ENCODE measurements around the gene PCSK6. TPM values are rescaled to one million over a fixed set of nuclear protein-coding genes. Genes with fewer than 3 reads are reported as not detected.

The PCSK6 gene
- total RNA-seq, 1 experiment from 2014 or later: 26.3 TPM

DNA sequence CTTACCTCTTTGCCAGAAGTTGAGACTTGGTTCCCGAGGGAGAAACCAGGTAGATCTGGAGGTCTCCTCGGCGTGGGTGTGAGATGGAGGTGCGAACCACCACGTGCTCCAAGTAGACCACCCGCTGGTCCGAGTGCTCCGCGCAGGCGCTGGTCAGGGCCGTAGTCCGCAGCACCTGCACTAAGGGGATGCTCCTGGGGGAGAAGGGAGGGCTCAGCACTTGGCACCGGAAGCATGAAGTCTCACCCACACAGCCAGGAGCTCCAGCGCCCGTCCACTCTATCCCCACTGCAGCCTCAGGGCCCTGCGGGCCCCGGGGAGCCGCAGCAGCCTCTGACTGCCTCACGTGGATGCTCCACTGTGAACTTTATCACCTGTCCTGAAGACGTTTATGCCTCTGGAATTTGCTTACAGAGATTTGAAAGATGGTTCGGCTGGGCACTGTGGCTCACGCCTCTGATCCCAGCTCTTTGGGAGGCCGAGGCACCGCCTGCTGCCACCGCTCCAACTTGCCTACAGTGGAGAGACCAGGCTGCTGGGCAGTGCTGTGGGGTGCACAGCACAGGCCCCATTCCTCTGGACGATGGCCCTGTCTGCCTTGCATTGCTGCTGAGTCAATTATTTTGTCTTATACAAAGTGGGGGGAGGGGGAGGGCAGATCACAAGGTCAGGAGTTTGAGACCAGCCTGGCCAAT lies 119.0 kb downstream of the PCSK6 start:
- no peak for DNase-seq
- no peaks in the 10 kb centered on the region for H3K27me3 ChIP-seq (ENCODE audit: insufficient read depth, low read depth)
- BruUV-seq (replicated peaks): no TSS peak
- H3K79me2 ChIP-seq (ENCODE audit: low read depth): no peaks in the 10 kb centered on the region
- no peak overlapping the region for H3K4me2 ChIP-seq
- H3K36me3 ChIP-seq (ENCODE audit: low read depth): no peaks in the 10 kb centered on the region
- CTCF ChIA-PET: no interaction called here
- no peak overlapping the region for H2AFZ ChIP-seq
- no peaks in the 10 kb centered on the region for H3F3A ChIP-seq (ENCODE audit: insufficient read depth, low read depth)
- intact Hi-C loops (cut with micrococcal nuclease; ENCODE audit: unreplicated experiment): no loop called here
- H3K9me2 ChIP-seq (ENCODE audit: insufficient read depth): no peaks in the 10 kb centered on the region
- no peak for TF ChIP-seq EZH2 (IDR thresholded peaks at IDR 0.05; ENCODE audit: low read depth)
- TF ChIP-seq, protein P1, sequence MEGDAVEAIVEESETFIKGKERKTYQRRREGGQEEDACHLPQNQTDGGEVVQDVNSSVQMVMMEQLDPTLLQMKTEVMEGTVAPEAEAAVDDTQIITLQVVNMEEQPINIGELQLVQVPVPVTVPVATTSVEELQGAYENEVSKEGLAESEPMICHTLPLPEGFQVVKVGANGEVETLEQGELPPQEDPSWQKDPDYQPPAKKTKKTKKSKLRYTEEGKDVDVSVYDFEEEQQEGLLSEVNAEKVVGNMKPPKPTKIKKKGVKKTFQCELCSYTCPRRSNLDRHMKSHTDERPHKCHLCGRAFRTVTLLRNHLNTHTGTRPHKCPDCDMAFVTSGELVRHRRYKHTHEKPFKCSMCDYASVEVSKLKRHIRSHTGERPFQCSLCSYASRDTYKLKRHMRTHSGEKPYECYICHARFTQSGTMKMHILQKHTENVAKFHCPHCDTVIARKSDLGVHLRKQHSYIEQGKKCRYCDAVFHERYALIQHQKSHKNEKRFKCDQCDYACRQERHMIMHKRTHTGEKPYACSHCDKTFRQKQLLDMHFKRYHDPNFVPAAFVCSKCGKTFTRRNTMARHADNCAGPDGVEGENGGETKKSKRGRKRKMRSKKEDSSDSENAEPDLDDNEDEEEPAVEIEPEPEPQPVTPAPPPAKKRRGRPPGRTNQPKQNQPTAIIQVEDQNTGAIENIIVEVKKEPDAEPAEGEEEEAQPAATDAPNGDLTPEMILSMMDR (conservative IDR thresholded peaks at IDR 0.05): no peak
- POLR2A ChIA-PET (ENCODE audit: unreplicated experiment): no interaction called here
- H4K20me1 ChIP-seq (ENCODE audit: insufficient read depth): no peaks in the 10 kb centered on the region; the same call in 1 of the 2 replicates
- H3K27ac ChIP-seq: no peak overlapping the region
- H3K9me3 ChIP-seq (ENCODE audit: insufficient read depth, low read depth): no peaks in the 10 kb centered on the region
- H3K4me1 ChIP-seq (replicated peaks; ENCODE audit: insufficient read depth): no peaks in the 10 kb centered on the region
- H3K4me3 ChIP-seq: no peak overlapping the region

DNA sequence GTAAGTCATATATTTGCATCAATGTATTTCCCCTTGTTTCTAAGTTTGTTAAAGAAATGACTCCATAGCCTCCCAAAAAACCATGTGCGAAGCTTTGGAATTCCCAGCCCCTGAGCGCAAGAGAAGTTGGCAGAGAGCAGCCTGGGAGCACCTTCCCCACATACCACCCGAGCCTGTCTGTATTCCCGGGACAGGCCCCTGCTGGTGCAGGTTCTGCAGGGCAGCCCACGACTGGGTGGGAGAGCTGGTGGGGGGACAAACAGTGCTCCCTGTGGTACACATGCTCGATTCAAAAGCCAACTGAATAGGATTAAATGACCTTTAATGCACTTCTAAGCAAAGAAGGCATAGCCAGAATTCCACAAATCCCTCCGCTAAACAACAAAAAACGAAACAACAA lies 119.8 kb downstream of the PCSK6 start:
- H4K20me1 ChIP-seq (ENCODE audit: insufficient read depth): no peaks in the 10 kb centered on the region; the same call in 1 of the 2 replicates
- no peaks in the 10 kb centered on the region for H3K27me3 ChIP-seq (ENCODE audit: insufficient read depth, low read depth)
- H3K36me3 ChIP-seq (ENCODE audit: low read depth): peaks cover under 1% of the 10 kb centered on the region; the same call in 1 of the 2 replicates
- H3K4me1 ChIP-seq (replicated peaks; ENCODE audit: insufficient read depth): no peaks in the 10 kb centered on the region
- H3K79me2 ChIP-seq (ENCODE audit: low read depth): no peaks in the 10 kb centered on the region
- H2AFZ ChIP-seq: no peak overlapping the region
- CTCF ChIA-PET: no interaction called here
- no peak for TF ChIP-seq EZH2 (IDR thresholded peaks at IDR 0.05; ENCODE audit: low read depth)
- TF ChIP-seq, protein P1 (conservative IDR thresholded peaks at IDR 0.05): no peak
- no peak overlapping the region for H3K27ac ChIP-seq
- POLR2A ChIA-PET (ENCODE audit: unreplicated experiment): no interaction called here
- BruUV-seq (replicated peaks): no TSS peak
- no peak overlapping the region for H3K4me3 ChIP-seq
- H3F3A ChIP-seq (ENCODE audit: insufficient read depth, low read depth): no peaks in the 10 kb centered on the region
- intact Hi-C loops (cut with micrococcal nuclease; ENCODE audit: unreplicated experiment): no loop called here
- no peak for DNase-seq
- H3K9me3 ChIP-seq (ENCODE audit: insufficient read depth, low read depth): no peaks in the 10 kb centered on the region
- no peaks in the 10 kb centered on the region for H3K9me2 ChIP-seq (ENCODE audit: insufficient read depth)
- no peak overlapping the region for H3K4me2 ChIP-seq

DNA sequence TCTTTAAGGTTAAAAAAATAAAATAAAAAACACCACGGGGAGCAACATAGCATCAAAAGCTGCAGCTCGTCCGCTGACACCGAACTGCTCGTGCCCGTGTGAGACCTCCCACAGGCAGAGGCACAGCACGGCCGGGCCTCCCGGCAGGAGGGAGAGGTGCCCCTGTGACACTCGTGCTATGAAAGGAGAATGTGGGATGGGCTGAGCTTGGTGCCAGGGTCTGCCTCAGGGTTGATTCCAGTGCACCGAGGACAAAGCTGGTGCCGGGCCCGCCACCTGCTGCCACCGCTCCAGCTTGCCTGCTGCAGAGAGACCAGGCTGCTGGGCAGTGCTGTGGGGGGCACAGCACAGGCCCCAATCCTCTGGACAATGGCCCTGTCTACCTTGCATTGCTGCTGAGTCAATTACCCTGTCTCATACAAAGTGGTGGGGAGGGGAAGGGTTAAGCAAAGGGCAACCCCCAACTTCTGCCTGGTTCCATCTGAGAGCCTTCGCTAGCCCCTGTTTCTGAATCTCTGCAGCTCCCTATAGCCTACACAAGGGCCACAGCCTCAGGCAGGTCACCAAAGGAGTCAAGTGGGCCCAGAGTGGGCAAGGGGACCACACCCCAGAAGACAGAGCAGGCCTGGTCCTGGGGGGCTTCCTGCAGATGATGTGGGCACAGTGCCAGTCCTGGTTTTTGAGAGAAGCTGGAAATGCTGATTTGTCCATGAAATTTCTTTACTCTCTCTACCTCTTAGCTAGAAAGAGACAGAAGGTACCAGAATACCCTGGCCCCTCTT lies 120.5 kb downstream of the PCSK6 start:
- no peaks in the 10 kb centered on the region for H3K9me2 ChIP-seq (ENCODE audit: insufficient read depth)
- no peak for DNase-seq
- no peak overlapping the region for H3K4me3 ChIP-seq
- H3F3A ChIP-seq (ENCODE audit: insufficient read depth, low read depth): no peaks in the 10 kb centered on the region
- no peaks in the 10 kb centered on the region for H3K27me3 ChIP-seq (ENCODE audit: insufficient read depth, low read depth)
- H3K79me2 ChIP-seq (ENCODE audit: low read depth): no peaks in the 10 kb centered on the region
- H3K4me1 ChIP-seq (replicated peaks; ENCODE audit: insufficient read depth): no peaks in the 10 kb centered on the region
- H3K36me3 ChIP-seq (ENCODE audit: low read depth): peaks cover 3% of the 10 kb centered on the region; the same call in 1 of the 2 replicates
- no peaks in the 10 kb centered on the region for H3K9me3 ChIP-seq (ENCODE audit: insufficient read depth, low read depth)
- no peak overlapping the region for H2AFZ ChIP-seq
- BruUV-seq (replicated peaks): no TSS peak
- H4K20me1 ChIP-seq (ENCODE audit: insufficient read depth): no peaks in the 10 kb centered on the region; the same call in 1 of the 2 replicates
- TF ChIP-seq EZH2 (IDR thresholded peaks at IDR 0.05; ENCODE audit: low read depth): no peak
- TF ChIP-seq, protein P1 (conservative IDR thresholded peaks at IDR 0.05): no peak
- POLR2A ChIA-PET (ENCODE audit: unreplicated experiment): no interaction called here
- CTCF ChIA-PET: no interaction called here
- H3K27ac ChIP-seq: no peak overlapping the region
- intact Hi-C loops (cut with micrococcal nuclease; ENCODE audit: unreplicated experiment): no loop called here
- H3K4me2 ChIP-seq: no peak overlapping the region
